Measurements from ENCODE around the gene SYNGR2.
A peak's percentile ranks its signal among the peaks of the same experiment; 100 is the strongest.
"Not testable (repeated sequence)": the region's sequence is repeated elsewhere in the genome, so short reads cannot be mapped to it uniquely, and the experiment has no call there.

Gene SYNGR2

GRCh38 chr17:78130437-78131101 is 37.8 kb upstream of the SYNGR2 start, which contains the start of gene TMC8:
Gene TMC8, plus strand, starts transcription at chr17:78130771. Its CDS starts 818 bp downstream, at chr17:78131589.
- DNase-seq: no peak

GRCh38 chr17:78131172-78132083 is 37.0 kb upstream of the SYNGR2 start:
- DNase-seq: no peak

- no peak for DNase-seq
These were observed 36.2 kb upstream of the SYNGR2 start for GRCh38 chr17:78132084-78132676.

GRCh38 chr17:78132767-78133178 is 35.6 kb upstream of the SYNGR2 start:
- DNase-seq: no peak

GRCh38 chr17:78133179-78133951 is 35.0 kb upstream of the SYNGR2 start:
- DNase-seq: no peak

GRCh38 chr17:78133971-78134898 is 34.1 kb upstream of the SYNGR2 start:
- DNase-seq: no peak

GRCh38 chr17:78134899-78135385 is 33.4 kb upstream of the SYNGR2 start:
- DNase-seq: no peak

GRCh38 chr17:78135858-78136500 is 32.4 kb upstream of the SYNGR2 start:
- no peak for DNase-seq

- DNase-seq: no peak
These were observed 30.8 kb upstream of the SYNGR2 start for GRCh38 chr17:78137392-78138203.

- no peak for DNase-seq
These were observed 29.9 kb upstream of the SYNGR2 start for GRCh38 chr17:78138204-78139060.

- DNase-seq: not testable (repeated sequence)
These were observed 28.6 kb upstream of the SYNGR2 start for GRCh38 chr17:78139861-78140168.

GRCh38 chr17:78140169-78141051 is 28.0 kb upstream of the SYNGR2 start:
- DNase-seq: peak; percentile 98

- no peak for DNase-seq
These were observed 26.8 kb upstream of the SYNGR2 start for GRCh38 chr17:78141437-78142118.

- DNase-seq: peak; percentile 58
These were observed 26.1 kb upstream of the SYNGR2 start for GRCh38 chr17:78142119-78142861.

GRCh38 chr17:78143214-78144146 is 24.9 kb upstream of the SYNGR2 start:
- DNase-seq: no peak

Measured in T1000 (cell line).